Pancreas (tissue), 10 donors: ENCODE data around the gene SLC30A7. TPM values are rescaled to one million over a fixed set of nuclear protein-coding genes. Genes with fewer than 3 reads are reported as not detected.

Experiments used
- ATAC-seq, 4 donors: fragments of 200-7000 bp; cut with Tn5 transposase; one replicate each; pipeline versions ENCODE4 v1.8.0 to v1.9.1; 2020; ENCODE audit warnings: mild to moderate bottlenecking in 4 of 4, moderate library complexity in 4 of 4
- DNase-seq, 6 donors: peaks; one replicate each; pipeline ENCODE4 v3.0.0-alpha.2; 2020
- FAIRE-seq: peaks from 2 replicates; lab custom pipeline; 2012; peaks lifted over from hg19 to GRCh38; lab: Jason Lieb, UNC
- H3K27ac ChIP-seq, 4 donors: fragments of 200-600 bp; sonication (generic); 1 replicate in 3 of 4; 2 replicates in 1 of 4; pipeline versions ENCODE4 v1.5.0 to v1.8.0; 2020
- H3K27me3 ChIP-seq, 4 donors: fragments of 200-600 bp; one replicate each; pipeline ENCODE4 v1.8.0; 2021
- H3K36me3 ChIP-seq, 3 donors: fragments of 200-600 bp; sonication (generic) in 1 of 3; one replicate each; pipeline versions ENCODE4 v1.5.0 to v1.8.0; 2020 to 2021
- H3K4me1 ChIP-seq, 3 donors: fragments of 200-600 bp; one replicate each; pipeline ENCODE4 v1.8.0; 2021
- H3K4me3 ChIP-seq, 4 donors: fragments of 200-600 bp; sonication (generic) in 2 of 4; one replicate each; pipeline versions ENCODE4 v1.5.0 to v1.8.0; 2020 to 2021
- H3K9me3 ChIP-seq, 4 donors: fragments of 200-600 bp; one replicate each; pipeline ENCODE4 v1.8.0; 2021
- WGBS, 2 donors: extraction: QIAGEN DNeasy Blood & Tissue Kit; methylation state at CpG; one replicate each; pipeline ENCODE4 v1.1.7; 2013; 5-methylcytosine and 5-hydroxymethylcytosine counted together
- intact Hi-C, 3 donors: fragments of 100-400 bp; cut with DNase I; formaldehyde crosslinking; loops; one replicate each; pipeline versions ENCODE4 v1.11.1 to v1.14.2; 2022
- polyA plus RNA-seq, 2 donors: library from polyadenylated mRNA; stranded (reverse); fragments of 200-250 nt; gene quantifications; one replicate each; pipeline ENCODE4 v1.2.3, GENCODE V29; 2013
- total RNA-seq, 6 donors: library from RNA; stranded (reverse); fragmentation: NEBNext Ultra II Directional in 4 of 6; extraction: Animal tissue kit (Norgen Biotek cat#: 25700) in 4 of 6; gene quantifications; one replicate each; pipeline versions ENCODE4 v1.2.1 to v1.2.4, GENCODE V29; 2021 to 2023
- TF ChIP-seq, protein P1 (sequence below), 4 donors: fragments of 200-600 bp; sonication (generic) in 3 of 4; IDR thresholded peaks; one replicate each; pipeline versions ENCODE4 v1.5.0 to v1.8.0; 2021; ENCODE audit warnings: antibody characterized with exemption in 4 of 4
- donor health status: healthy with polysubstance abuse.
- donor health status: DM: no; HTN: no; CAD: no; lungs with moderate emphysema.
- donor health status: DM: no; HTN: no; CAD: no.
- donor health status: control.
- donor health status: control.
- donor health status: Bipolar disorder and iron deficiency.
- donor health status: DM: yes; HTN: yes; CAD: no.
- donor health status: DM: no; HTN: no; CAD: no.
- donor health status: DM: no; HTN: no; CAD: no.
- donor health status: DM: yes; HTN: yes; CAD: no.

The SLC30A7 gene
- total and polyA plus RNA-seq, 8 donors, result 2.5 to 21.4 (median 11.0) TPM

DNA sequence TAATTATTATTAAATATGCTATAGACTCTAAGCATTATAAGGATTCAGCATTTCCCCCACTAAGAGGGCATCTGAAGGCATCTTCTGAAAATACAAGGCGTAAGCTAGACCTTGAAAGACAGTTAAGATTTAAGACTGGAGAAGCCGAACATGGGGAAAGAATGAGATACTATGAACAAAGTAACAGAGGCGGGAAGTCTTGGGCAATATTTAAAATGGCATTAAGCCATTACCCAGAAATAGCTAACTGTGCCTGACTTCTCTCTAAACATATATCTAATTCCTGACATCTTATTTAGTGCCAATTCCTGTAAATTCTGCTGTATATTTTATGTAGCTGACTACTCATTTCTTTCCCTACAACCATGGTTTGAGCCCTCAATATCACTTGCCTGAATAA, 108.8 kb downstream of the SLC30A7 start:
- DNase-seq (no peak), ATAC-seq (peak; percentile 67 to 77 (median 74)), FAIRE-seq (no peak)
- Histone ChIP-seq H3K36me3 (no peaks in the 10 kb centered on the region), H3K27me3 (no peaks in the 10 kb centered on the region), H3K4me1 (peaks cover 0 to 15% (median 0%) of the 10 kb centered on the region in 3 donors), H3K27ac (no peak overlapping the region), H3K4me3 (no peak overlapping the region), H3K9me3 (no peaks in the 10 kb centered on the region)
- TF ChIP-seq, protein P1, sequence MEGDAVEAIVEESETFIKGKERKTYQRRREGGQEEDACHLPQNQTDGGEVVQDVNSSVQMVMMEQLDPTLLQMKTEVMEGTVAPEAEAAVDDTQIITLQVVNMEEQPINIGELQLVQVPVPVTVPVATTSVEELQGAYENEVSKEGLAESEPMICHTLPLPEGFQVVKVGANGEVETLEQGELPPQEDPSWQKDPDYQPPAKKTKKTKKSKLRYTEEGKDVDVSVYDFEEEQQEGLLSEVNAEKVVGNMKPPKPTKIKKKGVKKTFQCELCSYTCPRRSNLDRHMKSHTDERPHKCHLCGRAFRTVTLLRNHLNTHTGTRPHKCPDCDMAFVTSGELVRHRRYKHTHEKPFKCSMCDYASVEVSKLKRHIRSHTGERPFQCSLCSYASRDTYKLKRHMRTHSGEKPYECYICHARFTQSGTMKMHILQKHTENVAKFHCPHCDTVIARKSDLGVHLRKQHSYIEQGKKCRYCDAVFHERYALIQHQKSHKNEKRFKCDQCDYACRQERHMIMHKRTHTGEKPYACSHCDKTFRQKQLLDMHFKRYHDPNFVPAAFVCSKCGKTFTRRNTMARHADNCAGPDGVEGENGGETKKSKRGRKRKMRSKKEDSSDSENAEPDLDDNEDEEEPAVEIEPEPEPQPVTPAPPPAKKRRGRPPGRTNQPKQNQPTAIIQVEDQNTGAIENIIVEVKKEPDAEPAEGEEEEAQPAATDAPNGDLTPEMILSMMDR (IDR thresholded peaks at IDR 0.05), result no peak
- intact Hi-C loops, result no loop called here
- WGBS, 2 donors, result 34 to 41% methylated on average over 3 of the region's 3 CpGs

DNA sequence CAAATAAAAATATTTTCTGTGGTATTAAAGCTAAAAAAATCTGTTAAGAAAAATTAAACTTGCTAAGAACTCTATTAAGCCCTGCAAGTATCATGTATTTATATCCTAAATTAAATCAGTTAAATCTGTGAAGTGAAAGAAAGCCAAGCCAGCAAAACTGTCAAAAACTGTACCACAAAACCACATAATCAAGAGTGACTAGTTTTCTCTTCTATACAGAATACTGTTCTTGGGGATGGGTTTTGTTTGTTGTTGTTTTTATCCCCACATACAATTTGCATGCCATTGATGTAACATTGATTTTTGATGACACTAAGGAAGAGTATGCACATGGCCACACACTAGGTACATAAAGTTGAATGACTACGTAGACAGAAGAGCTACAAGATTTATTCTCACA, 109.3 kb downstream of the SLC30A7 start:
- ATAC-seq (no peak), DNase-seq (no peak), FAIRE-seq (no peak)
- Histone ChIP-seq H3K27me3 (no peaks in the 10 kb centered on the region), H3K4me3 (no peak overlapping the region), H3K27ac (no peak overlapping the region), H3K9me3 (no peaks in the 10 kb centered on the region), H3K36me3 (no peaks in the 10 kb centered on the region), H3K4me1 (peaks cover 0 to 15% (median 0%) of the 10 kb centered on the region in 3 donors)
- TF ChIP-seq, protein P1 (IDR thresholded peaks at IDR 0.05), result no peak
- intact Hi-C loops, result no loop called here
- WGBS, 2 donors, result 97 to 99% methylated on average over 1 of the region's 1 CpG

DNA sequence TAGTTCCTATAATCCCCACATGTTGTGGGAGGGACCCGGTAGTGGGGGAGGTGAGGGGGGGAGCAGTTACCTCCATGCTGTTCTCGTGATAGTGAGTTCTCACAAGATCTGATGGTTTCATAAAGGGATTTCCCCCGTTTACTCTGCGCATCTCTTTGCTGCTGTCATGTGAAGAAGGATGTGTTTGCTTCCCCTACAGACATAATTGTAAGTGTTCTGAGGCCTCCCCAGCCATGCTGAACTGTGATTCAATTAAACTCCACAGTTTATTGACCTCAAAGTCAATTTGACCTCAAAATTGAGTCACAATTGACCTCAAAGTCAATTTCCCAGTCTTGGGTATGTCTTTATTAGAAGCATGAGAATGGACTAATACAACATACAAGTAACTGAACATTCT, 110.0 kb downstream of the SLC30A7 start:
- ATAC-seq, result no peak
- no peak overlapping the region for H3K27ac ChIP-seq
- no peaks in the 10 kb centered on the region for H3K27me3 ChIP-seq
- FAIRE-seq, result no peak
- 95 to 96% methylated on average over 4 of the region's 4 CpGs for WGBS, 2 donors
- no peaks in the 10 kb centered on the region for H3K9me3 ChIP-seq
- intact Hi-C loops, result no loop called here
- TF ChIP-seq, protein P1 (IDR thresholded peaks at IDR 0.05), result no peak
- H3K4me1 ChIP-seq, result peaks cover 0 to 15% (median 0%) of the 10 kb centered on the region in 3 donors
- H3K36me3 ChIP-seq, result no peaks in the 10 kb centered on the region
- no peak for DNase-seq
- H3K4me3 ChIP-seq, result no peak overlapping the region

DNA sequence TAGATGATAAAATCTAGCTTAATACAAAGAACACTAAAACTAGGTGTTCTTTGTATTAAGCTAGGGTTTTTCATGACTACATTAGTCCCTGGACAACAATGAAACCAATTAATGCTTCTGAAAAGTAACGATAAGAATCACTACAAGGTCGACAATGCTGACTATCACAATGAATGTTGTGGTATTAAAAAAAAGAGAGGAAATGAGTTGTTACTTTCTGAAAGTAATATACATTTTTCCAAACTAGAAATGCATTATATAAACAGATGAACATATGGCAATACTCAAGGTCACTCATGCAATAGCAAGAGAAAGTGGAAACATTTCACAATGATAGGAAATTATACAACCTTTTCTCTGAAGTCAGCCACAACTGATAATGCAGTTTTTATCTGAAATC, 110.7 kb downstream of the SLC30A7 start:
- intact Hi-C loops, result no loop called here
- WGBS, 2 donors, result 74 to 81% methylated on average over 2 of the region's 2 CpGs
- Histone ChIP-seq H3K36me3 (no peaks in the 10 kb centered on the region), H3K9me3 (no peaks in the 10 kb centered on the region), H3K4me1 (peaks cover 0 to 15% (median 0%) of the 10 kb centered on the region in 3 donors), H3K27ac (no peak overlapping the region), H3K4me3 (no peak overlapping the region), H3K27me3 (no peaks in the 10 kb centered on the region)
- FAIRE-seq (no peak), ATAC-seq (no peak), DNase-seq (no peak)
- TF ChIP-seq, protein P1 (IDR thresholded peaks at IDR 0.05), result no peak

DNA sequence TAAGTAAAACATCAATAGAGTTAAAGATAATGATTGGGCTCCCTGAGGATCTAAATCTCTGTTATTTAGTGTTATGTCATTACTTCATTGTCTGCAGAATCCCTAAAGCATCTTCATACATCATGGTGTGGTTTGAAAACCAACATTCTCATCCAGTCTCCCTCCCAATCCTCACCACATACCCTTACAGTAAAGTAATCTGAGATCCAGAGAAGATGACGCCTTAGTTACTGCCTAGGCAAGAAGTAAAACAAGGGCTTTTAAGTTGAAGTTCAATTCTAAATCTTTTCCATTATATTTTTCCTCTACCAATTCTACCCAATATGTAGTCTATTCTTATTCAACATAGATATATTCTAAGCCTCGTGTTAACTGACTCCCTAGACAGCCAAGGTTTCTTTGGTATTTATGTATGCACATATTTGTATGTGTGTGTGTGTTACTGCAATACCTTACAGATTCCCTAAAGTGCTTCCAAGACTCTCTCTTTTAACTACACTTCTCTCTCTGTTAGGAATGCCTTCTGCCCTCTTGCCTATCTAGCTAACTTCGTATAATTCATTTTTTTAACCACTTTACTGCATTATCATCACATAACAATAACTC, 112.4 kb downstream of the SLC30A7 start:
- Histone ChIP-seq H3K27ac (no peak overlapping the region), H3K9me3 (no peaks in the 10 kb centered on the region), H3K27me3 (no peaks in the 10 kb centered on the region), H3K4me3 (no peak overlapping the region), H3K36me3 (no peaks in the 10 kb centered on the region), H3K4me1 (peaks cover 0 to 12% (median 0%) of the 10 kb centered on the region in 3 donors)
- intact Hi-C loops, result no loop called here
- TF ChIP-seq, protein P1 (IDR thresholded peaks at IDR 0.05), result no peak
- ATAC-seq (no peak), FAIRE-seq (no peak), DNase-seq (no peak)
- WGBS, 2 donors, result 91 to 94% methylated on average over 3 of the region's 3 CpGs
